K562 (cell line): ENCODE results near the gene LYST. TPM values are rescaled to one million over a fixed set of nuclear protein-coding genes. Genes with fewer than 3 reads are reported as not detected.

Experiments used
- ARNT ChIP-seq, 2 experiments: fragments of 450-650 bp; IDR thresholded peaks; 2 replicates each; pipeline ENCODE4 v1.6.1; 2016; ENCODE audit warnings: mild to moderate bottlenecking in 1 of 2
- BHLHE40 ChIP-seq: IDR thresholded peaks from 2 replicates; pipeline ENCODE4 v1.6.1; 2011; ENCODE audit warnings: low read length, improper control_type of control experiment
- E2F8 ChIP-seq: fragments of 450-650 bp; IDR thresholded peaks from 2 replicates; pipeline ENCODE4 v1.7.1; 2018; ENCODE audit warnings: mild to moderate bottlenecking, low read depth; ENCODE audit not compliant: partially characterized antibody
- ELK1 ChIP-seq: sonication (generic); formaldehyde crosslinking; IDR thresholded peaks from 2 replicates; pipeline ENCODE4 v1.8.1; 2022; ENCODE audit warnings: missing genetic modification reagents
- HINFP ChIP-seq: fragments of 450-650 bp; conservative IDR thresholded peaks from 2 replicates; pipeline ENCODE4 v1.6.1; 2016; ENCODE audit warnings: missing genetic modification characterization, low read depth, mild to moderate bottlenecking, control low read depth, missing compliant biosample characterization
- HMBOX1 ChIP-seq: sonication (generic); IDR thresholded peaks from 2 replicates; pipeline ENCODE4 v1.6.1; 2016
- MEIS2 ChIP-seq: fragments of 450-650 bp; IDR thresholded peaks from 2 replicates; pipeline ENCODE4 v1.6.1; 2014; ENCODE audit warnings: mild to moderate bottlenecking; ENCODE audit not compliant: partially characterized antibody
- NFRKB ChIP-seq: fragments of 450-650 bp; IDR thresholded peaks from 2 replicates; pipeline ENCODE4 v1.6.1; 2016; ENCODE audit warnings: low read depth
- NR2C1 ChIP-seq, 2 experiments: fragments of 450-650 bp; IDR thresholded peaks; 2 replicates each; pipeline ENCODE4 v1.6.1; 2017; ENCODE audit warnings: mild to moderate bottlenecking in 2 of 2, antibody characterized with exemption in 1 of 2, inconsistent platforms in 1 of 2, missing compliant biosample characterization in 1 of 2, missing genetic modification characterization in 1 of 2
- PREB ChIP-seq: sonication (generic); formaldehyde crosslinking; IDR thresholded peaks from 2 replicates; pipeline ENCODE4 v1.8.1; 2023; ENCODE audit warnings: mild to moderate bottlenecking, missing genetic modification reagents
- PYGO2 ChIP-seq: fragments of 450-650 bp; IDR thresholded peaks from 2 replicates; pipeline ENCODE4 v1.6.1; 2016; ENCODE audit warnings: mild to moderate bottlenecking, missing genetic modification characterization, moderate library complexity, missing compliant biosample characterization
- RAD51 ChIP-seq: fragments of 450-650 bp; IDR thresholded peaks from 2 replicates; pipeline ENCODE4 v1.7.1; 2016; ENCODE audit warnings: low read depth, mild to moderate bottlenecking, borderline replicate concordance
- RBM25 ChIP-seq: fragments of 200-400 bp; formaldehyde crosslinking; IDR thresholded peaks from 2 replicates; pipeline ENCODE4 v1.6.1; 2018; ENCODE audit warnings: low read length, low read depth, moderate library complexity; ENCODE audit not compliant: severe bottlenecking
- STAT5B ChIP-seq: fragments of 250-450 bp; sonication (Bioruptor Pico); IDR thresholded peaks from 2 replicates; pipeline ENCODE4 v1.8.0; 2021; ENCODE audit warnings: mild to moderate bottlenecking, inconsistent platforms
- THRA ChIP-seq: fragments of 450-650 bp; IDR thresholded peaks from 2 replicates; pipeline ENCODE4 v1.6.1; 2017; ENCODE audit warnings: mild to moderate bottlenecking, moderate library complexity
- THRB ChIP-seq: fragments of 450-650 bp; formaldehyde crosslinking; conservative IDR thresholded peaks from 2 replicates; pipeline ENCODE4 v1.4.0; 2022; ENCODE audit warnings: mild to moderate bottlenecking, missing genetic modification characterization
- ZNF184 ChIP-seq: sonication (generic); formaldehyde crosslinking; IDR thresholded peaks from 2 replicates; pipeline ENCODE4 v1.5.0; 2020; ENCODE audit warnings: missing genetic modification reagents
- ZNF696 ChIP-seq: fragments of 250-450 bp; sonication (Bioruptor Pico); conservative IDR thresholded peaks from 2 replicates; pipeline ENCODE4 v1.4.0; 2020; ENCODE audit warnings: mild to moderate bottlenecking, moderate library complexity
- polyA plus RNA-seq, 8 experiments: library from polyadenylated mRNA; depleted of rRNA in 4 of 8; stranded (reverse) in 5 of 8; unstranded in 3 of 8; fragments of >200 nt; fragmentation: Nextera tagmentation in 2 of 8; fragmentation: Illumina TruSeq in 1 of 8; extraction: Ambion mirVana in 2 of 8; extraction: Trizol in 1 of 8; gene quantifications; 2 replicates each; pipeline versions ENCODE4 v1.2.1 to v1.2.3, GENCODE V29; 2011 to 2014; ENCODE audit warnings: inconsistent platforms in 1 of 8, missing spikeins in 1 of 8
- total RNA-seq, 7 experiments: library from RNA; depleted of rRNA in 6 of 7; stranded (reverse); fragments of >200 nt in 6 of 7; fragmentation: Illumina TruSeq in 2 of 7; extraction: Trizol in 2 of 7; gene quantifications; 2 replicates each; pipeline versions ENCODE4 v1.2.1 to v1.2.3, GENCODE V29; 2011 to 2021; ENCODE audit warnings: low replicate concordance in 1 of 7

Gene LYST
- total and polyA plus RNA-seq, 9 of the 15 experiments (the other 6 are each of a cell fraction or from before 2014, with no cell fraction given) = 0.73 to 2.4 (median 1.4) TPM

- TF ChIP-seq E2F8 = no peak
- 0 out of 2 replicates have a peak, but pooled peaks have one; percentile 15 for TF ChIP-seq HINFP
- no peak for TF ChIP-seq NFRKB
- peak; percentile 13 for TF ChIP-seq BHLHE40
- TF ChIP-seq ARNT (IDR thresholded peaks at IDR 0.05) = no peak
- TF ChIP-seq ZNF184 (CRISPR knock-in tag) = no peak
- TF ChIP-seq RAD51 = peak; percentile 85
- no peak for TF ChIP-seq ELK1 (CRISPR knock-in tag)
- TF ChIP-seq STAT5B (CRISPR knock-in tag) = no peak
- no peak for TF ChIP-seq THRB (CRISPR knock-in tag)
- no peak for TF ChIP-seq THRA
- TF ChIP-seq PREB (CRISPR knock-in tag) = no peak
- no peak for TF ChIP-seq HMBOX1
- no peak for TF ChIP-seq NR2C1 (IDR thresholded peaks at IDR 0.05)
- no peak for TF ChIP-seq NR2C1 (tag; IDR thresholded peaks at IDR 0.05)
- TF ChIP-seq PYGO2 = no peak
- no peak for TF ChIP-seq MEIS2
- no peak for TF ChIP-seq ZNF696 (CRISPR knock-in tag)
- peak; percentile 46 for TF ChIP-seq RBM25
Measured at GRCh38 chr1:235907897-235908240, 41.2 kb upstream of the LYST start (continued).
